ENCODE results near the gene KBTBD12.

KBTBD12 gene

GRCh38 chr3:127953091-127954035 is 38.3 kb downstream of the KBTBD12 start:
- no peak for DNase-seq

DNA sequence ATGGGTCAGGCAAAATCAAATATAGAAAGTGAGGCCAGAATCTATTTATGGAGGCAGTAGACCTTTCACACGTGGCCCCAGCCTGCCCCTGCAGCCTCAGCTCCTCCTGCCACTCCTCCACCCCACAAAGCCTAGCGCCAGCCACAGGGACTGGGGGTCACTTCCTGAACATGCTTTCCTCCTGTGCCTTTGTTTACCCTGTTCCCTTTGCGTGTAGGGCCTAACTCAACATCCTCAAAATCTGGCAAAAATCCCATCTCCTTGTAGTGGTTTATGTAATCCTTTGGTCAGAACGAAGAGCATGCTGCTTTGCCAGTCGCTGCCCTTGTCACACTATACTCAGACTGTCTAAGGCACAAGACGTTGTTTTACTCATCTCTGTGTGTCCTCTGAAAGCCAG is 39.6 kb downstream of the KBTBD12 start:
- DNase-seq: peak; percentile 27

GRCh38 chr3:127955728-127956127 is 40.7 kb downstream of the KBTBD12 start:
- no peak for DNase-seq

- DNase-seq: no peak
These were observed 44.0 kb downstream of the KBTBD12 start for GRCh38 chr3:127959041-127959440.

GRCh38 chr3:127959873-127960272 is 44.8 kb downstream of the KBTBD12 start:
- no peak for DNase-seq

- no peak for DNase-seq
These were observed 45.5 kb downstream of the KBTBD12 start for GRCh38 chr3:127960421-127960965.

- DNase-seq: peak; percentile 13
These were observed 46.1 kb downstream of the KBTBD12 start for GRCh38 chr3:127961124-127961523.

- DNase-seq: no peak
These were observed 46.9 kb downstream of the KBTBD12 start for GRCh38 chr3:127961963-127962362.

GRCh38 chr3:127962937-127963336 is 47.9 kb downstream of the KBTBD12 start:
- no peak for DNase-seq

GRCh38 chr3:127964053-127964452 is 49.0 kb downstream of the KBTBD12 start:
- DNase-seq: no peak

GRCh38 chr3:127964816-127965215 is 49.8 kb downstream of the KBTBD12 start:
- no peak for DNase-seq

DNA sequence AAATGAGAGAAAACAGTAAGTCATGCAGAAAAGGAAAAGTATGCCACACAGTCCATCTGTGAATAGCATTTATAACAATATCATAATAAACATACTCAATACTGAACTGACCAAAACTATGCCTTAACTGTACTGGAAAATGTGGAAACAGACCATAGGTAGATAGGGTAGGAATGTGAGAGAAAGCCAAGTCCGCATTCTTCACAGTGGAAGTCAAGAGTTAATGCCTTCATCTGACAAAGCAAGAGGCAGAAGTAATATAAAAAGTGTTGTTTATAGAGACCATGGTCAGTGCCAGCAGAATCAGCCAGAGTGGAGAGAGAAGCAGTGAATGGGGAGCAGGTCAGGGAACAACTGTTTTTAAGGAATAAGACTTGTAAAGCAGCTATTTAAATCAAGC is 52.3 kb downstream of the KBTBD12 start:
- DNase-seq: no peak

- DNase-seq: peak; percentile 62
These were observed 56.0 kb downstream of the KBTBD12 start for GRCh38 chr3:127970966-127971592.

GRCh38 chr3:127974226-127974625 is 59.2 kb downstream of the KBTBD12 start:
- DNase-seq: no peak

DNA sequence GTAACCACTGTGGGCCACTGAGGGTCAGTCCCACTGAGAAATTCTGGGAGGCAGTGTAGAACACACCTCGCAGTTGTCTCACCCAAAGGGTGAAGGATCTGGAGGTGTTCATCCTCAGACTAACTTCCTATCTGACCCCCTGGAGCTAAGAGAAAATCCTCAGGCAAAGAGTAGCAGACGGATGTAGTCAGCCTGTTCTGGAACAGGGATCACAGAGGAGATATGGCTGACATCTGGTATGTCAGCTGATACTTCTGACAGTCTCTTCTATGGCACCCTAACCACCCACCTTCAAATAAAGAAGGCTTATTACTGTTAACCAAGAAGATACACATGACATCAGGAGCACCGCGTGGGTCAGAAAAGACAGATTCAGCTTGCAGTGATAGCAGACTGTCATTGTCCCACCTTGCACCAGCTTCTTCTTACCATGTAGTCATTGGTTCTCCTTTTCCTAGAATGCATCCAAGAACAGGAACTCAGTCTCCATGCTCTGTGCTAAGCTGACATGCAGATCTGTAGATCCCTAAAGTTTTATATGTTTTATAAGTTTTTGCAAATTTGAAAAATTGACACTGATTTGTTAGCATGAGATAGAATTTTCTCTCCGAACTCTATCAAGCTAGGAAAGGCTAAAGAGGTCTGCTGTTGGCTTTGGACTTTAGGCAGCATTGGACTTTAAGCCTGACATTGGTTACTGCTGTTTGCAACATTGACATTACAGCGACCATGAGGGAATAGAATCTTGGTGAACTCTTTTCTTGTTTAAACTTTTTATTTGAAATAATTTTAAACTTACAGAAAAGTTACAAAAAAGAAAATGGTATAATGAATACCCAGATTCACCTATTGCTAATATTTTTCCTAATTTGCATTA is 60.4 kb downstream of the KBTBD12 start:
- DNase-seq: no peak

DNA sequence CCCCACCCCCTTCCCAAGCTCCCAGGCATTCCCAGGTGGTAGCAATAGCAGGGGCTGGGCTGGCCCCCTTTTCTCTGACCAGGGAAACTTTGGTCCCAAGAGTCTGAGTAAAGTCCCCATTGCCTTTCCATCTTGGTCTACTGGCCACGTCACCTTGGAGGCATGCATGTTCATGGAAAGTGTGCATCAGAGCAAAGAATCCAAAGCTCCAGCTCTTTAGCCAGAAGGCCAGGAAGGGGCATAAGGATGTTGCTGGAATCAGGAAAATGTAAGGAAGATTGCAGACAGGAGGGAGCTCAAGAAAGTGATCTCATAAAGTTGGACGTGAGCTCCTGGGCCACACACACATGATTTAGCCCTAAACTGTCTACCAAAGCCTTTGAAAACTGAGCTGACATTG is 63.6 kb downstream of the KBTBD12 start:
- DNase-seq: no peak

- no peak for DNase-seq
These were observed 64.4 kb downstream of the KBTBD12 start for GRCh38 chr3:127979473-127979872.

DNA sequence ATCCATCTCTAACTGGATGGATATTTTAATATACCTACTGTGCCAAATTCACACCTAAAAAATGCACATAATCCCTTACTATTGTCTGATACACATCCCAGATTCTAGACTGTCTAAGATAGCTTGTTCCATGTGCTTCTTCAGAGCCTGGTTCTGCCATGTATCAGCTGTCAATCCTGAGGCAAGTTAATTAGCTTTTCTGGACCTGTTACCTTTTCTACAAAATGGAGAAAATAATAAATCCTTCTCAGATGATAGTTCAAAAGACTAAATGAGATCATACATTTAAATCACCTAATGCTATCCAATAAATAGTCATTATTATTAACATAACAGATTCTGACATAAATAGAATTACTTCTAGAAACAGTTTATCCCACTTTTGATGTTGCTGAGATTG is 66.1 kb downstream of the KBTBD12 start:
- no peak for DNase-seq

GRCh38 chr3:127982155-127982554 is 67.1 kb downstream of the KBTBD12 start:
- no peak for DNase-seq

DNA sequence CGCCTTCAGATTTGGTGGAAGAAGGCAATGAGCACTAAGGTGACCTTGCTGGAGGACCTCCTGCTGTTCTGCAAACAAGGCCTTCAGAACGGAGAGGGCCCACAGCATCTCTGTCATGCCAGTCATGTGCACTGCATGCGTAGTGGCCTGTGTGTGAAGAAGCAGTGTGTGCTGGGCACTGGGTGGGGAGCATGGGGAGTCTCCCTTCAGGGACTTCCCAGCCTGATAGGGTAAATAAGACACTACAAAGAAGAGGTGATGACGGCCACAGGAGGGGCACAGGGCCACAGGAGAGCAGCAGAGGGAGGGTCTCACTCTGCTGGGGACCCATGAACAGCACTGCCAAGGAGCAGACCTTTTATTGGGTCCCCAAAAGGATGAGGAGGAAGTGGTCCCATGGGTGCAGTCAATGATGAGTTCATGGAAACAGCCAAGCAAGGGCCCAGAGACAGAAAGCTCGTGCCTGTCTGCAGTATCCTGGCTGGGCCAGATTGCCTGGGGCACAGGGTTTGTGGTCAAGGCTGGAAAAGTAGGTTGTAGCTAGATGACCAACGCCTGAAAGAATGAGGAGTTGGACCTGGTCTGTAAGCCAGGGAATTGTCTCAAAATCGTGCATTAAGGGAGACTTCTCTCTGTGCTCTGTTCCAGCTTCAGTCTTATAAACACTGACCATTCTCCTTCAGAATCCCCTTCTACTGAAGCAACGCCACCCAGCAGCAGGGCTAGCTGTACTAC is 69.4 kb downstream of the KBTBD12 start:
- DNase-seq: no peak

DNA sequence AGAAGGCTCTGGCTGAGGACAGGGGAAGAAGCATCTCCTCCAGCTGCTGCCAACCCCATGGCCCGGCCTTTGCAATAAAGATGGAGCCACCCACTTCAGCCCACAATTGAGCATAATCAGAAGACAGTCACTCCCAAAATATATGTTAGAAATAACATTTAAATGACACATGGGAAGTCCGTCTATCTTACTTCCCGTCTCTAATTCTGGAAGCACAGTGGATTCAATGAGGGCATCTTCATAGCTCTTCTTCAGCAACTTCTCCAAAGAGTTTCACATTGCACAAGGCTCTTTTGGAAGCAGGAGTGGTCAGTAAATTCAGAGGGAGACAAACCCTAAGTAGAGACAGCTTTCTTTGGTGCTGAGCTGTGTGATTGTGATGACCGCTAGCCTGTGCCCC is 70.2 kb downstream of the KBTBD12 start:
- no peak for DNase-seq

DNA sequence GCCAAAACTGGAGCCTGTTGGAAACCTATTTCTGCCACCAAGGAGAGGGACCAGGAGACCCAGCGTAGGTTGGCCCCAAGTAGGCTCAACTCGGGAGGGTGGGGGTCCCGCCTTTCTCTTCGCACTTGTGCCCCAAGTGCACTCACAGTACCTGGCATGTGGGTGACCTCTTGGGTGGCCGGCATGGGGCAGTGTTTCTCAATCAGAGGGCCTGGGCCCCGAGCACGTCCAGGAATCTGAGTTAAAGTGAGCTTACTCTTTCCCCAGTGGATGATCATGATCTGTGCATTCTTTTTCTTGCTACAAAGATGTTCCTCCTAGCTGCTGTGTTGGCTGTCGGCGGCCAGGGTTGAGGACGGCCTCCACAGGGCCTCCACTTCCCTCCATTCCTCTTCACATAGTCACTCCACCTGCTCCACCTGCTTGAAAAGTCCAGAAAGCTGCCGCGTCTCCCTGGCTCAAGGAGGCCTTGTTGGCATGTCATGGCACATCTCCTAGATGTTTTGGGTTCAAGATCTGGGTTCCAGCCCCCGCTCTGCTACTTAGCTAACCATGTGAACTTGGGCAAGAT is 70.7 kb downstream of the KBTBD12 start:
- DNase-seq: no peak

Measured in midbrain (tissue), 1 donor.